CD14-positive monocyte (primary cell): Measurements from ENCODE around the gene GRIP1. TPM values are rescaled to one million over a fixed set of nuclear protein-coding genes. Genes with fewer than 3 reads are reported as not detected.

Experiments used
- DNase-seq, 3 donors: peaks; one replicate each; pipeline ENCODE4 v3.0.0-alpha.2; 2011 to 2022
- H2AFZ ChIP-seq: 2 replicates; pipeline ENCODE4 v1.6.0; 2012; ENCODE audit warnings: mild to moderate bottlenecking, low read depth, low read length, inconsistent platforms; ENCODE audit not compliant: insufficient read depth, poor library complexity, severe bottlenecking
- H3K27ac ChIP-seq, 2 donors: 1 replicate in 1 of 2; 2 replicates in 1 of 2; pipeline ENCODE4 v1.5.1; 2012 to 2013; ENCODE audit warnings: low read length in 2 of 2, control low read depth in 1 of 2, inconsistent platforms in 1 of 2, low read depth in 1 of 2, mild to moderate bottlenecking in 1 of 2
- H3K27me3 ChIP-seq, 2 donors: one replicate each; pipeline versions ENCODE4 v1.6.0 to v1.6.1; 2011 to 2013; ENCODE audit warnings: low read length in 2 of 2; ENCODE audit not compliant: control insufficient read depth in 2 of 2, insufficient read depth in 2 of 2
- H3K36me3 ChIP-seq, 2 donors: replicated peaks in 1 of 2; 1 replicate in 1 of 2; 2 replicates in 1 of 2; pipeline versions ENCODE4 v1.5.1 to v1.6.1; 2012 to 2013; ENCODE audit warnings: low read length in 2 of 2, control low read depth in 1 of 2, inconsistent platforms in 1 of 2, mild to moderate bottlenecking in 1 of 2; ENCODE audit not compliant: insufficient read depth in 2 of 2, control insufficient read depth in 1 of 2
- H3K4me1 ChIP-seq, 2 donors: 1 replicate in 1 of 2; 2 replicates in 1 of 2; pipeline versions ENCODE4 v1.5.1 to v1.6.1; 2012 to 2013; ENCODE audit warnings: low read length in 2 of 2, control low read depth in 1 of 2, inconsistent platforms in 1 of 2, mild to moderate bottlenecking in 1 of 2, moderate library complexity in 1 of 2; ENCODE audit not compliant: insufficient read depth in 2 of 2, control insufficient read depth in 1 of 2
- H3K4me2 ChIP-seq: replicated peaks from 2 replicates; pipeline ENCODE3; 2012; ENCODE audit warnings: low read length, moderate library complexity, mild to moderate bottlenecking; ENCODE audit not compliant: poor library complexity, severe bottlenecking; ENCODE audit errors: extremely low read depth
- H3K4me3 ChIP-seq, 3 experiments: fragments of 200-600 bp in 1 of 3; sonication (generic) in 1 of 3; replicated peaks in 1 of 3; 1 replicate in 2 of 3; 2 replicates in 1 of 3; pipeline ENCODE4 v1.5.1; 2011 to 2013; ENCODE audit warnings: low read length in 3 of 3, mild to moderate bottlenecking in 3 of 3, control low read depth in 2 of 3, low read depth in 2 of 3, inconsistent platforms in 1 of 3, moderate library complexity in 1 of 3
- H3K79me2 ChIP-seq: 2 replicates; pipeline ENCODE4 v1.6.0; 2012; ENCODE audit warnings: mild to moderate bottlenecking, control low read depth, inconsistent platforms, low read length, moderate library complexity; ENCODE audit not compliant: insufficient read depth
- H3K9ac ChIP-seq: 2 replicates; pipeline ENCODE4 v1.6.0; 2017; ENCODE audit warnings: low read length, mild to moderate bottlenecking; ENCODE audit not compliant: insufficient read depth, poor library complexity, severe bottlenecking
- H3K9me3 ChIP-seq, 2 donors: replicated peaks in 1 of 2; 1 replicate in 1 of 2; 2 replicates in 1 of 2; pipeline versions ENCODE4 v1.5.1 to v1.6.1; 2012 to 2013; ENCODE audit warnings: low read length in 2 of 2, control low read depth in 1 of 2; ENCODE audit not compliant: control insufficient read depth in 1 of 2, insufficient read depth in 1 of 2
- H4K20me1 ChIP-seq: 2 replicates; pipeline ENCODE4 v1.6.0; 2012; ENCODE audit warnings: mild to moderate bottlenecking, low read length, control low read depth, moderate library complexity; ENCODE audit not compliant: insufficient read depth
- H3K27ac Mint-ChIP-seq, 7 donors: one replicate each; pipeline ENCODE4 v1.8.0; 2020; ENCODE audit warnings: mild to moderate bottlenecking in 7 of 7, mixed read lengths in 7 of 7, moderate library complexity in 6 of 7, inconsistent platforms in 2 of 7
- H3K27me3 Mint-ChIP-seq, 3 donors: one replicate each; pipeline ENCODE4 v1.8.0; 2021 to 2022; ENCODE audit warnings: low read depth in 3 of 3, mild to moderate bottlenecking in 3 of 3, mixed read lengths in 3 of 3, moderate library complexity in 3 of 3, inconsistent platforms in 1 of 3
- H3K36me3 Mint-ChIP-seq, 2 donors: one replicate each; pipeline ENCODE4 v1.8.0; 2020; ENCODE audit warnings: mixed read lengths in 2 of 2, inconsistent platforms in 1 of 2, mild to moderate bottlenecking in 1 of 2
- H3K4me1 Mint-ChIP-seq: one replicate; pipeline ENCODE4 v1.8.0; 2020; ENCODE audit warnings: mild to moderate bottlenecking, mixed read lengths
- H3K4me3 Mint-ChIP-seq, 2 donors: one replicate each; pipeline ENCODE4 v1.8.0; 2020; ENCODE audit warnings: mild to moderate bottlenecking in 2 of 2, mixed read lengths in 2 of 2, moderate library complexity in 1 of 2
- H3K9me3 Mint-ChIP-seq, 7 donors: one replicate each; pipeline ENCODE4 v1.8.0; 2020 to 2022; ENCODE audit warnings: mixed read lengths in 7 of 7, mild to moderate bottlenecking in 6 of 7, moderate library complexity in 6 of 7, inconsistent platforms in 2 of 7
- CTCF ChIP-seq: fragments of 200-600 bp; IDR thresholded peaks from one replicate; pipeline ENCODE4 v1.8.0; 2022; ENCODE audit warnings: antibody characterized with exemption, mild to moderate bottlenecking
- WGBS: methylation state at CpG from one replicate; pipeline ENCODE4 v1.1.5; 2013; ENCODE audit warnings: missing lambda C conversion rate; ENCODE audit not compliant: insufficient coverage; 5-methylcytosine and 5-hydroxymethylcytosine counted together
- intact Hi-C, 2 donors: fragments of 100-400 bp; cut with micrococcal nuclease; formaldehyde crosslinking; loops; one replicate each; pipeline versions ENCODE4 v1.15.0 to v1.15.1; 2023
- polyA plus RNA-seq, 3 donors: library from polyadenylated mRNA; depleted of rRNA in 1 of 3; unstranded in 2 of 3; stranded (reverse) in 1 of 3; fragments of 300-500 nt in 2 of 3; fragments of >200 nt in 1 of 3; fragmentation: Illumina TruSeq in 2 of 3; gene quantifications; 1 replicate in 2 of 3; 2 replicates in 1 of 3; pipeline ENCODE4 v1.2.3, GENCODE V29; 2012 to 2021

The GRIP1 gene
- polyA plus RNA-seq, 3 donors: 0.21 TPM; not detected in 2

DNA sequence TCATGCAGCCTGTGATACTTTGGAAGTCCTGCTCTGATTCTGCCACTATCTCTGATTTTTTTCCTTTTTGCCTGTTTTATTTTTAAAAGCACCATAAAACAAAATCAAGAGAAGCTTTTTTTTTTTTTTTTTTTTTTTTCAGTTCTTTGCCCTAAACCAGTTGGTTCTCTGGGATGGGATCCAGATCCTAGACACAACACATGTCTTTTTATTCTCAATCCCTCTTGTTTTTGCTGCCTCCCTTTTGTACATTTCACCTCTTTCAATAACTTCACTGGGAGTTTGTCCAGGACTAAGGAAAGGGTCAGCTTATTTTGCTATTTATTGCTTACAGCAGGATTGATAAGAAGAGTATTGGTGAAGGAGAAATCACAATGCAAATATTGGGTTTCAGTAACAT is 139.4 kb downstream of the GRIP1 start:
- H3K9me3 Mint-ChIP-seq: no peaks in the 10 kb centered on the region

DNA sequence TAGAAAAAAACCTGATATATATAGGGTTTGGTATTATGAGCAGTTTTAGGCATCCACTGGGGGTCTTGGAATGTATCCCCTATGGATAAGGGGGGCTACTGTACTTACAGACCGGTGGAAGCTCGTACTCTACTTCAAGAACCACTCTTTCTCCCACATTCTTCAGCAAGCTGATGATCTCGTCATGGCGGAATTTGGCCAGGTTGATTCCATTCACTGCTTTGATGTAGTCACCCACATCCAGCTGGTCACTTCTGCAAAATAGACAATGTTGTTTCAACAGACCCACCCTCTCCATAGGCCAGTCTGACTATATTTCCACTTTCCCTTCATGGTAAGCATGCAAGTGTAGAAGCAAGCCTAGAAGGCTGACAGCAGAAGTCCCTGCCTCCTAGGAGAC is 139.9 kb downstream of the GRIP1 start:
- DNase-seq: no peak
- Histone ChIP-seq H4K20me1 (no peaks in the 10 kb centered on the region), H3K9me3 (no peaks in the 10 kb centered on the region), H3K27me3 (no peaks in the 10 kb centered on the region), H3K4me2 (no peak overlapping the region), H3K79me2 (no peaks in the 10 kb centered on the region), H2AFZ (no peak overlapping the region), H3K4me1 (no peaks in the 10 kb centered on the region), H3K9ac (no peak overlapping the region), H3K27ac (no peak overlapping the region), H3K4me3 (no peak overlapping the region), H3K36me3 (no peaks in the 10 kb centered on the region)
- 96% methylated on average over 4 of the region's 4 CpGs for WGBS
- Mint-ChIP-seq H3K4me3 (no peak overlapping the region), H3K36me3 (no peaks in the 10 kb centered on the region), H3K9me3 (no peaks in the 10 kb centered on the region), H3K4me1 (no peaks in the 10 kb centered on the region), H3K27me3 (peaks cover 0 to 4% (median 0%) of the 10 kb centered on the region in 3 donors), H3K27ac (no peak overlapping the region)
- no peak for TF ChIP-seq CTCF
- intact Hi-C loops: no loop called here

More for the DNA sequence above, 139.4 kb downstream of the GRIP1 start:
- H3K27me3 Mint-ChIP-seq: peaks cover 0 to 4% (median 0%) of the 10 kb centered on the region in 3 donors
- no peaks in the 10 kb centered on the region for H3K36me3 ChIP-seq
- H3K36me3 Mint-ChIP-seq: no peaks in the 10 kb centered on the region
- no peak overlapping the region for H3K27ac Mint-ChIP-seq
- H3K4me2 ChIP-seq: no peak overlapping the region
- H4K20me1 ChIP-seq: no peaks in the 10 kb centered on the region
- no peaks in the 10 kb centered on the region for H3K4me1 Mint-ChIP-seq
- no peak overlapping the region for H3K27ac ChIP-seq
- TF ChIP-seq CTCF: no peak
- H3K4me3 Mint-ChIP-seq: no peak overlapping the region
- no peak overlapping the region for H3K9ac ChIP-seq
- no peak overlapping the region for H3K4me3 ChIP-seq
- H2AFZ ChIP-seq: no peak overlapping the region
- no peaks in the 10 kb centered on the region for H3K9me3 ChIP-seq
- DNase-seq: no peak
- intact Hi-C loops: no loop called here
- no peaks in the 10 kb centered on the region for H3K4me1 ChIP-seq
- no peaks in the 10 kb centered on the region for H3K27me3 ChIP-seq
- no peaks in the 10 kb centered on the region for H3K79me2 ChIP-seq
